Measurements from ENCODE around the gene PTPN7. TPM values are rescaled to one million over a fixed set of nuclear protein-coding genes. Genes with fewer than 3 reads are reported as not detected.
"Not testable (repeated sequence)": the region's sequence is repeated elsewhere in the genome, so short reads cannot be mapped to it uniquely, and the experiment has no call there.

Gene PTPN7
- total RNA-seq, 2 experiments from 2014 or later = 228 to 231 TPM

DNA sequence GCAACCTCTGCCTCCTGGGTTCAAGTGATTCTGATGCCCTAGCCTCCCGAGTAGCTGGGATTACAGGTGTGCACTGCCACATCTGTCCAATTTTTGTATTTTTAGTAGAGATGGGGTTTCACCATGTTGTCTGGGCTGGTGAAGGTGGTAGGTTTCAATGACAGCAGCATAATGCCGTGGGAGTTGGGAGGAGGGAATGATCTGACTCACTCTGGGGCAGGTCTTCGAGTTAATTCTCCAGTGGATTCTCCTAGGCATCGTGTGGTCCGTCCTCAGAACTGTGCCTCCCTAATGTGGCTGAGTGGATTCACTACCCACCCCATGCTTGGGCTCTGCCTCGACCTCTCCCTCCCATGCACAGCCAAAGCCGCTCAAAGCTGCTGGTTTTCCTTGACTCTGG is 39.4 kb downstream of the PTPN7 start:
- ChIA-PET CTCF (no interaction called here), POLR2A (no interaction called here)
- H3K27ac Mint-ChIP-seq = no peak overlapping the region
- no peaks in the 10 kb centered on the region for H3K9me3 Mint-ChIP-seq
- H3K4me3 Mint-ChIP-seq = no peak overlapping the region
- DNase-seq = no peak
- H3K36me3 Mint-ChIP-seq (ENCODE audit: low read depth) = no peaks in the 10 kb centered on the region
- peaks cover 13% of the 10 kb centered on the region for H3K27me3 Mint-ChIP-seq
- no peaks in the 10 kb centered on the region for H3K4me1 Mint-ChIP-seq

- Mint-ChIP-seq H3K4me3 (no peak overlapping the region), H3K27me3 (peaks cover 2% of the 10 kb centered on the region), H3K9me3 (no peaks in the 10 kb centered on the region), H3K4me1 (no peaks in the 10 kb centered on the region), H3K27ac (no peak overlapping the region), H3K36me3 (ENCODE audit: low read depth) (no peaks in the 10 kb centered on the region)
- no peak for DNase-seq
- ChIA-PET CTCF (interaction anchor here (1.5 to 1.8 kb wide), 2 partner anchors 18 to 118 kb away, joined by 5 to 7 read pairs; no protein-coding TSS in a partner anchor), POLR2A (no interaction called here)
Observed at GRCh38 chr1:202117898-202118371, 42.5 kb downstream of the PTPN7 start.

GRCh38 chr1:202116287-202116686 is 44.1 kb downstream of the PTPN7 start:
- Mint-ChIP-seq H3K4me3 (no peak overlapping the region), H3K9me3 (no peaks in the 10 kb centered on the region), H3K27ac (no peak overlapping the region), H3K27me3 (no peaks in the 10 kb centered on the region), H3K36me3 (ENCODE audit: low read depth) (no peaks in the 10 kb centered on the region), H3K4me1 (no peaks in the 10 kb centered on the region)
- CTCF ChIA-PET = interaction anchor here (1.3 kb wide), 1 partner anchor 20 kb away, joined by 3 read pairs; no protein-coding TSS in a partner anchor
- POLR2A ChIA-PET = no interaction called here
- DNase-seq = no peak

GRCh38 chr1:202113690-202114300 is 46.6 kb downstream of the PTPN7 start:
- Mint-ChIP-seq H3K27ac (no peak overlapping the region), H3K4me1 (no peaks in the 10 kb centered on the region), H3K4me3 (no peak overlapping the region), H3K36me3 (ENCODE audit: low read depth) (no peaks in the 10 kb centered on the region), H3K27me3 (no peaks in the 10 kb centered on the region), H3K9me3 (no peaks in the 10 kb centered on the region)
- CTCF ChIA-PET = no interaction called here
- no peak for DNase-seq
- POLR2A ChIA-PET = no interaction called here

- Mint-ChIP-seq H3K4me1 (no peaks in the 10 kb centered on the region), H3K9me3 (no peaks in the 10 kb centered on the region)
Observed at GRCh38 chr1:202112859-202113689, 47.3 kb downstream of the PTPN7 start.

DNA sequence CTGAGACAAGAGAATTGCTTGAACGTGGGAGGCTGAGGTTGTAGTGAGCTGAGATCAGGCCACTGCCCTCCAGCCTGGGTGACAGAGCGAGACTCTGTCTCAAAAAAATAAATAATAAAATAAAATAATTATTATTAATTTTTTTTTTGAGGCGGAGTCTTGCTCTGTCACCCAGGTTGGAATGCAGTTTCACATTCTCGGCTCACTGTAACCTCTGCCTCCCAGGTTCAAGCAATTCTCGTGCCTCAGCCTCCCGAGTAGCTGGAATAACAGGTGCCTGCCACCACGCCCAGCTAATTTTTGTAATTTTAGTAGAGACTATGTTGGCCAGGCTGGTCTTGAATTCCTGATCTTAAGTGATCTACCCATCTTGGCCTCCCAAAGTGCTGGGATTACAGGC is 48.8 kb downstream of the PTPN7 start:
- H3K36me3 Mint-ChIP-seq (ENCODE audit: low read depth); H3K27ac Mint-ChIP-seq; DNase-seq; POLR2A ChIA-PET; H3K4me1 Mint-ChIP-seq; H3K27me3 Mint-ChIP-seq; H3K9me3 Mint-ChIP-seq; H3K4me3 Mint-ChIP-seq; CTCF ChIA-PET: not testable (repeated sequence)

More at GRCh38 chr1:202112859-202113689, 47.3 kb downstream of the PTPN7 start:
- POLR2A ChIA-PET = no interaction called here
- DNase-seq = no peak
- H3K4me3 Mint-ChIP-seq = no peak overlapping the region
- no peaks in the 10 kb centered on the region for H3K27me3 Mint-ChIP-seq
- no peak overlapping the region for H3K27ac Mint-ChIP-seq
- CTCF ChIA-PET = no interaction called here
- H3K36me3 Mint-ChIP-seq (ENCODE audit: low read depth) = no peaks in the 10 kb centered on the region

DNA sequence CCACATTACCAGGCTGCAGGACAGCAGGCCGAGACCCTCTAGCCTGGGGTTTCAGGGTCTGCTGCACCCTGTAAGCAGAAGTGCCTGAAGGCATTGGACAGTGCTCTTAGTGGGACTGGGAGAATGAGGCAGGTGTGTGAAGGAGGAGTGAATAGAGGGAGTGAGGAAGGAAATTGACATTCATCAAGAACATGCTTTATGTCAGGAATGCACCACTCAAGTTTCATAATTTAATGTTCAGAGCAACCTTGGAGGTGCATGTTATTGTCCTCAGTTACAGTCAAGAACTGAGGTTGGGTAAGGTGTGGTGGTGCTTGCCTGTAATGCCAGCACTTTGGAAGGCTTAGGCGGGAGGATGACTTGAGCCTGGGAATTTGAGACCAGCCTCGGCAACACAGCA is 49.4 kb downstream of the PTPN7 start:
- ChIA-PET CTCF (no interaction called here), POLR2A (no interaction called here)
- no peak overlapping the region for H3K4me3 Mint-ChIP-seq
- DNase-seq = no peak
- H3K27ac Mint-ChIP-seq = no peak overlapping the region
- H3K36me3 Mint-ChIP-seq (ENCODE audit: low read depth) = no peaks in the 10 kb centered on the region
- H3K9me3 Mint-ChIP-seq = no peaks in the 10 kb centered on the region
- H3K27me3 Mint-ChIP-seq = no peaks in the 10 kb centered on the region
- H3K4me1 Mint-ChIP-seq = no peaks in the 10 kb centered on the region

DNA sequence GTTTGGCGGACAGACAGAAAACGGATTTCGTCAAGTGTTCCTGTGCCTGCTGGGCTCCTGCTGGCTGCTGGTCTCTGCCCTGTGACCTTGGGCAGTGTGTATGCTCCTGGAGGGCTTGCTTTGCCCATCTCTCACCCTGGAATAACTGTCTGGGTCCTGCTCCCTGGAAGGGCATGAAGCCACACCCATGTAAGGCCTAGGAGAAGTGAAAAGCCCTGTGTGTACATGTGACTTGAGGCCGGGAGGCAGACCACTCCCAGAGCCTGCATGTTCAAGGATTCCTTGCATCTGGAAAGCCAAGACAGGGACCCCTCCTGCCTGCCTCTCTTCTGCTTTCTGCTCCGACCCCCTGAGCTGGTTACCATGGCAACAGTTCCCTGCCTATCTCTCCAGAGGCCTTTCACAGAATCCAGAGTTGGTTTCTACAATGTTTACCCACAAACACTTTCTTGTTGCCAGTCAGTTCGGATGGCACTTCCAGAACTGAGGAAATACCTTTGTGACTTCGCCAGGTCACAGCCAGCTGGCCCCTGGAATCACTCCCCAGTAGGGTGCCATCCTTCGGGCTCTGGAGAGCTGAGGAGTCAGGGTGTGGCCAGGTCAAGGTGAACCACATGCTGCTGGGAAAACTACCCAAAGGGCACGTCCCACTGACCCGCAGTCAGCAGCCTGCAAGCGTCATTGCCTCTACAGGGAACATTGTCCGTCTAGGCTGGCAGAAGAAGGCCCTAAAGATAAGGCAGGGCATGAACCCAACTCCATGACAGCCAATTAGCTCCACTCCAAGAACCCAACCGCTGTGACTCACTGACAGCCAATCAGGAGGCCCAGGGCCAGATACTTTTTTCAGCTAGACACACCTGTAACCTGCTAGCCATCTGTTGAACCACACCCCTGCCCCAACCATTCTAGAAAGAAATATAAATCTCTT is 52.3 kb downstream of the PTPN7 start:
- DNase-seq = no peak
- no peaks in the 10 kb centered on the region for H3K9me3 Mint-ChIP-seq
- no peaks in the 10 kb centered on the region for H3K4me1 Mint-ChIP-seq
- H3K36me3 Mint-ChIP-seq (ENCODE audit: low read depth) = no peaks in the 10 kb centered on the region
- no peak overlapping the region for H3K4me3 Mint-ChIP-seq
- H3K27ac Mint-ChIP-seq = no peak overlapping the region
- ChIA-PET CTCF (no interaction called here), POLR2A (no interaction called here)
- peaks cover 3% of the 10 kb centered on the region for H3K27me3 Mint-ChIP-seq

DNA sequence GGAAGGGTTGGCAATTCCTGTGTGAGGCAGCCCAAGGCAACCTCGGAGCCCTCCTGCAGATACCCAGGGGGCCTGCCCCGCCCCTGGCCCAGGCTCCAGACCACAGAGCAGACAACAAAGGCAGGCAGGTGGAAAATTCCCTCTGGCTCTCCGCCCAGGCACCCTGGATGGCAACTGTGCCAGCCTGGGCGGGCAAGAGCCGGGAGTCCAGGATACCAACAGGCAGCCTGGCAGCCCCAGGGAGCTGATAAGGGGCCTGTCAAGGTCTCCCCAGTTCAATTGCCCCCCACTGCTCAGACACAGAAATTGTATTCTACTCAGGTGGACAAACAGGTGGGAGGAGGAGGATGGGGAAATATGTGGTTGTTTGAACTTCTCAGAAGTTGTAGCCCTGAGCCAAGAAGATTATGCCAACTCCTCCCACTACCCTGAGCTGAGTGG is 53.1 kb downstream of the PTPN7 start:
- Mint-ChIP-seq H3K27me3 (peaks cover 3% of the 10 kb centered on the region), H3K9me3 (no peaks in the 10 kb centered on the region), H3K4me3 (no peak overlapping the region), H3K36me3 (ENCODE audit: low read depth) (no peaks in the 10 kb centered on the region), H3K4me1 (no peaks in the 10 kb centered on the region), H3K27ac (no peak overlapping the region)
- POLR2A ChIA-PET = no interaction called here
- CTCF ChIA-PET = interaction anchor here (1.3 kb wide), 1 partner anchor 211 kb away, joined by 3 read pairs; no protein-coding TSS in a partner anchor
- no peak for DNase-seq

- no peaks in the 10 kb centered on the region for H3K36me3 Mint-ChIP-seq (ENCODE audit: low read depth)
- H3K9me3 Mint-ChIP-seq = no peaks in the 10 kb centered on the region
- ChIA-PET POLR2A (no interaction called here), CTCF (interaction anchor here (1.3 kb wide), 1 partner anchor 211 kb away, joined by 3 read pairs; no protein-coding TSS in a partner anchor)
- H3K27me3 Mint-ChIP-seq = peaks cover 3% of the 10 kb centered on the region
- no peak overlapping the region for H3K4me3 Mint-ChIP-seq
- no peak overlapping the region for H3K27ac Mint-ChIP-seq
- no peak for DNase-seq
- H3K4me1 Mint-ChIP-seq = no peaks in the 10 kb centered on the region
Observed at GRCh38 chr1:202106340-202107254, 53.8 kb downstream of the PTPN7 start.

GRCh38 chr1:202105571-202106339 is 54.6 kb downstream of the PTPN7 start:
- POLR2A ChIA-PET = no interaction called here
- H3K4me1 Mint-ChIP-seq = no peaks in the 10 kb centered on the region

GRCh38 chr1:202104073-202104472 is 56.3 kb downstream of the PTPN7 start:
- H3K9me3 Mint-ChIP-seq = no peaks in the 10 kb centered on the region
- no peaks in the 10 kb centered on the region for H3K4me1 Mint-ChIP-seq
- DNase-seq = no peak
- CTCF ChIA-PET = no interaction called here
- no peak overlapping the region for H3K27ac Mint-ChIP-seq
- H3K4me3 Mint-ChIP-seq = no peak overlapping the region
- peaks cover 3% of the 10 kb centered on the region for H3K27me3 Mint-ChIP-seq
- POLR2A ChIA-PET = no interaction called here
- no peaks in the 10 kb centered on the region for H3K36me3 Mint-ChIP-seq (ENCODE audit: low read depth)

More at GRCh38 chr1:202105571-202106339, 54.6 kb downstream of the PTPN7 start:
- H3K9me3 Mint-ChIP-seq = no peaks in the 10 kb centered on the region
- no peaks in the 10 kb centered on the region for H3K36me3 Mint-ChIP-seq (ENCODE audit: low read depth)
- H3K27ac Mint-ChIP-seq = no peak overlapping the region
- no peak overlapping the region for H3K4me3 Mint-ChIP-seq
- CTCF ChIA-PET = no interaction called here
- DNase-seq = no peak
- H3K27me3 Mint-ChIP-seq = peaks cover 3% of the 10 kb centered on the region

All from activated CD4-positive, alpha-beta memory T cell treated with anti-CD3 and anti-CD28 coated beads, Interleukin-2, amount 10 ng/mL, durations not matched to agents 7 days and 5 days (primary cell).